ENCODE results near the gene OXSM.

OXSM gene

GRCh38 chr3:25751725-25752124 is 38.2 kb upstream of the OXSM start:
- DNase-seq (ENCODE audit: low read depth), result no peak
- TF ChIP-seq CTCF (IDR thresholded peaks at IDR 0.05; ENCODE audit: control insufficient read depth, insufficient read depth, low read depth, low read length, missing control alignments), result no peak
- no peak overlapping the region for H3K4me3 ChIP-seq (ENCODE audit: control insufficient read depth, low read depth, low read length)

GRCh38 chr3:25768851-25769250 is 21.0 kb upstream of the OXSM start:
- no peak overlapping the region for H3K4me3 ChIP-seq (ENCODE audit: control insufficient read depth, low read depth, low read length)
- DNase-seq (ENCODE audit: low read depth), result no peak
- no peak for TF ChIP-seq CTCF (IDR thresholded peaks at IDR 0.05; ENCODE audit: control insufficient read depth, insufficient read depth, low read depth, low read length, missing control alignments)

- no peak for DNase-seq (ENCODE audit: low read depth)
- no peak for TF ChIP-seq CTCF (IDR thresholded peaks at IDR 0.05; ENCODE audit: control insufficient read depth, insufficient read depth, low read depth, low read length, missing control alignments)
- no peak overlapping the region for H3K4me3 ChIP-seq (ENCODE audit: control insufficient read depth, low read depth, low read length)
These were observed 14.0 kb upstream of the OXSM start for GRCh38 chr3:25775936-25776335.

GRCh38 chr3:25780618-25781017 is 9.3 kb upstream of the OXSM start:
- TF ChIP-seq CTCF (IDR thresholded peaks at IDR 0.05; ENCODE audit: control insufficient read depth, insufficient read depth, low read depth, low read length, missing control alignments), result no peak
- H3K4me3 ChIP-seq (ENCODE audit: control insufficient read depth, low read depth, low read length), result no peak overlapping the region
- no peak for DNase-seq (ENCODE audit: low read depth)

GRCh38 chr3:25781145-25781757 is 8.6 kb upstream of the OXSM start:
- DNase-seq (ENCODE audit: low read depth), result no peak
- H3K4me3 ChIP-seq (ENCODE audit: control insufficient read depth, low read depth, low read length), result no peak overlapping the region
- TF ChIP-seq CTCF (IDR thresholded peaks at IDR 0.05; ENCODE audit: control insufficient read depth, insufficient read depth, low read depth, low read length, missing control alignments), result no peak

- no peak for TF ChIP-seq CTCF (IDR thresholded peaks at IDR 0.05; ENCODE audit: control insufficient read depth, insufficient read depth, low read depth, low read length, missing control alignments)
- DNase-seq (ENCODE audit: low read depth), result no peak
- peak overlapping the region; percentile 92 for H3K4me3 ChIP-seq (ENCODE audit: control insufficient read depth, low read depth, low read length)
These were observed 7.9 kb upstream of the OXSM start for GRCh38 chr3:25781758-25782594.

Measured in AG09309 (cell line).